ENCODE results near the gene SLC5A3.

DNA sequence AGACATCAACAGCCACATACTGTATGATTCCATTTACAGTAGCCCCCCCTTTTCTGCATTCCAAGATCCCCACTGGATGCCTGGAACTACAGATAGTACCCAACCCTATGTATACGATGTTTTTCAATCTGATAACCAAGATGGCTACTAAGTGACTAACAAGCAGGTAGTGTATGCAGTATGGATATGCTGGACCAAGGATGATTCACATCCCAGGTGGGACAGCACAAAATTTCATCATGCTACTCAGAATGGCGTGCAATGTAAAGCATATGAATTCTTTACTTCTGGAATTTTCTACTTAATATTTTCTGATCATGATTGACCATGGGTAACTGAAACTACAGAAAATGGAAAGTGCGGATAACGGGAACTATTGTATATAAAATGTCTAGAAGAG, 30.0 kb upstream of the SLC5A3 start:
- TF ChIP-seq, protein P1, sequence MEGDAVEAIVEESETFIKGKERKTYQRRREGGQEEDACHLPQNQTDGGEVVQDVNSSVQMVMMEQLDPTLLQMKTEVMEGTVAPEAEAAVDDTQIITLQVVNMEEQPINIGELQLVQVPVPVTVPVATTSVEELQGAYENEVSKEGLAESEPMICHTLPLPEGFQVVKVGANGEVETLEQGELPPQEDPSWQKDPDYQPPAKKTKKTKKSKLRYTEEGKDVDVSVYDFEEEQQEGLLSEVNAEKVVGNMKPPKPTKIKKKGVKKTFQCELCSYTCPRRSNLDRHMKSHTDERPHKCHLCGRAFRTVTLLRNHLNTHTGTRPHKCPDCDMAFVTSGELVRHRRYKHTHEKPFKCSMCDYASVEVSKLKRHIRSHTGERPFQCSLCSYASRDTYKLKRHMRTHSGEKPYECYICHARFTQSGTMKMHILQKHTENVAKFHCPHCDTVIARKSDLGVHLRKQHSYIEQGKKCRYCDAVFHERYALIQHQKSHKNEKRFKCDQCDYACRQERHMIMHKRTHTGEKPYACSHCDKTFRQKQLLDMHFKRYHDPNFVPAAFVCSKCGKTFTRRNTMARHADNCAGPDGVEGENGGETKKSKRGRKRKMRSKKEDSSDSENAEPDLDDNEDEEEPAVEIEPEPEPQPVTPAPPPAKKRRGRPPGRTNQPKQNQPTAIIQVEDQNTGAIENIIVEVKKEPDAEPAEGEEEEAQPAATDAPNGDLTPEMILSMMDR (IDR thresholded peaks at IDR 0.05), result no peak
- no peak for TF ChIP-seq POLR2A (IDR thresholded peaks at IDR 0.05)
